Activated naive CD4-positive, alpha-beta T cell treated with anti-CD3 and anti-CD28 coated beads, Interleukin-2, amount 50 U/mL, for 16 hours (primary cell): Measurements from ENCODE around the gene HDAC4.
A peak's percentile ranks its signal among the peaks of the same experiment; 100 is the strongest.

Experiments used
- DNase-seq: peaks from one replicate; pipeline ENCODE4 v3.0.0-alpha.2; 2020

Gene HDAC4

GRCh38 chr2:239229545-239230279 lies 171.1 kb downstream of the HDAC4 start:
- DNase-seq = no peak

GRCh38 chr2:239227661-239228371 lies 173.0 kb downstream of the HDAC4 start:
- no peak for DNase-seq

- no peak for DNase-seq
These were observed 173.9 kb downstream of the HDAC4 start for GRCh38 chr2:239226677-239227581.

- no peak for DNase-seq
These were observed 174.8 kb downstream of the HDAC4 start for GRCh38 chr2:239225871-239226561.

- DNase-seq = no peak
These were observed 175.4 kb downstream of the HDAC4 start for GRCh38 chr2:239225371-239225851.

- DNase-seq = no peak
These were observed 175.9 kb downstream of the HDAC4 start for GRCh38 chr2:239224955-239225354.

GRCh38 chr2:239224199-239224570 lies 176.6 kb downstream of the HDAC4 start:
- no peak for DNase-seq

- DNase-seq = no peak
These were observed 177.3 kb downstream of the HDAC4 start for GRCh38 chr2:239223310-239224198.

- no peak for DNase-seq
These were observed 178.0 kb downstream of the HDAC4 start for GRCh38 chr2:239222706-239223309.

- DNase-seq = no peak
These were observed 178.5 kb downstream of the HDAC4 start for GRCh38 chr2:239222312-239222660.

GRCh38 chr2:239220981-239221396 lies 179.8 kb downstream of the HDAC4 start:
- no peak for DNase-seq

- no peak for DNase-seq
These were observed 180.5 kb downstream of the HDAC4 start for GRCh38 chr2:239220341-239220740.

- peak; percentile 37 for DNase-seq
These were observed 184.1 kb downstream of the HDAC4 start for GRCh38 chr2:239216614-239217273.

- no peak for DNase-seq
These were observed 184.7 kb downstream of the HDAC4 start for GRCh38 chr2:239215988-239216613.

GRCh38 chr2:239215136-239215925 lies 185.5 kb downstream of the HDAC4 start:
- DNase-seq = no peak

- DNase-seq = no peak
These were observed 186.1 kb downstream of the HDAC4 start for GRCh38 chr2:239214725-239215124.

GRCh38 chr2:239213643-239214101 lies 187.1 kb downstream of the HDAC4 start:
- no peak for DNase-seq

GRCh38 chr2:239212929-239213642 lies 187.7 kb downstream of the HDAC4 start:
- DNase-seq = no peak
